Upper lobe of left lung (tissue), 4 donors: ENCODE measurements around the gene ZSCAN9.

Experiments used
- CTCF ChIP-seq, 6 experiments: fragments of 450-650 bp in 4 of 6; fragments of 200-600 bp in 2 of 6; sonication (generic) in 2 of 6; IDR thresholded peaks; one replicate each; pipeline ENCODE4 v1.5.1; 2016 to 2019; ENCODE audit warnings: antibody characterized with exemption in 6 of 6
- POLR2AphosphoS5 ChIP-seq, 2 donors: sonication (generic); formaldehyde crosslinking; IDR thresholded peaks; one replicate each; pipeline ENCODE4 v1.5.1; 2017; ENCODE audit warnings: antibody characterized with exemption in 2 of 2

GRCh38 chr6:28217890-28218289 is 7.2 kb upstream of the ZSCAN9 start:
- no peak for TF ChIP-seq CTCF (IDR thresholded peaks at IDR 0.05)
- TF ChIP-seq POLR2AphosphoS5 (IDR thresholded peaks at IDR 0.05) = no peak
